Stimulated activated CD4-positive, alpha-beta T cell treated with anti-CD3 and anti-CD28 coated beads, TNF-alpha, amount 100 ng/mL, for 4 hours (primary cell): ENCODE data around the gene CACNA2D2.

ENCODE experiments used
- DNase-seq, 3 experiments: peaks; one replicate each; pipeline ENCODE4 v3.0.0-alpha.2; 2020; ENCODE audit warnings: low read depth in 3 of 3

CACNA2D2 gene

DNA sequence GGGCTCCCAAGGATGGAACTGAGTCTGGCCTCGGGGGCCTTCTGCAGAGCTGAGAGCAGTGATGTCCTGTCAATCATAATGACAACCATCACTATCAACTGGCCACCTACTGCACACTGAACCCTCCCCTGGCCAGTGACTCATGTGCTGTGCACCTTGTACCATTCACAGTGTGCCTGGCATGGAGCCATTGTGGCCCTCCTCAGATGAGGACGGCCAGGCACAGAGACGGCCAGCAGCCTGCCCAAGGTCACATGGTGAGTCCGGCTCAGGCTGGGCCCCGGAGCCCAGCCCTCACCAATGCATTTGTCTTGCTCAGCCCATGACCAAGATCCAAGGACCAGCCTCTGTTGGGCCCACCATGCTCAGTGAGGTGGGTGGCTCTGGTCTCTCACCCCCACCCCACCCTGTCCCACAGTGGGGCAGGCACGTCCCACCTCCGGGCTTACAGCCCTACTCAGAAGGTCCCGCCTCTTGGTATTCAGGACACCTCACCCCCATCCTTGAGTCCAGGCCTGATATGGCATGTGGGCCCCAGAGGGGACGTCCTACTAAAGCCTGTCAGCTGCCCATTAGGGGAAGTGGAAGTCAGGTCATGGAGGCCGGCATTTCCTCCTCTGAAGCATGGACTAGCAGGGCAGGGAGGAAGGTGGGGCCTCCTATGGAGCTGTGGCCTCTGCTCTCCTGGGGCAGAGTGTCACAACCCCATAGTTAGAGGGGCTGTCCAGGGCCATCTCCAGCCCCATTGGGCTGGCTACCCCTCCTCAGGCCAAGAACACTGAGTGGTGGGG is 108.2 kb downstream of the CACNA2D2 start:
- no peak for DNase-seq

DNA sequence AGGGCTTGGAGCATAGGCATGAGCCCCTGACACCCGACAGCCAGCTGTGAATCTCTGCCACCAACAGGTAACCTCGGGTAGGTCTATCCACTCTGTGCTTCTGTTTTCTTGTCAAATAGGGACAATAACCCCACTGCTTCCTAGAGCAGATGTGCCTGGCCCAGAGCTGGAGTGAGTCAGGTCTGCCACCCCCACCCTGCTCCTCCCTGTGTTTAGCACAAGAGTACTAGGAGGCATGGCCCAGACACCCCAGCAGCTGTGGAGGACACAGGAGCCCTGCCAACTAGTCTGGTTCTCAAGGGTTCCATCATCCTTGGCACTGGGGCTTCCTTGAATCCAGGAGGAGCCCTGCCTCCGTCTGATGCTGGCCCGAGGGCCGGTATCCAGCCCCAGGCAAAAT is 110.4 kb downstream of the CACNA2D2 start:
- DNase-seq: no peak

DNA sequence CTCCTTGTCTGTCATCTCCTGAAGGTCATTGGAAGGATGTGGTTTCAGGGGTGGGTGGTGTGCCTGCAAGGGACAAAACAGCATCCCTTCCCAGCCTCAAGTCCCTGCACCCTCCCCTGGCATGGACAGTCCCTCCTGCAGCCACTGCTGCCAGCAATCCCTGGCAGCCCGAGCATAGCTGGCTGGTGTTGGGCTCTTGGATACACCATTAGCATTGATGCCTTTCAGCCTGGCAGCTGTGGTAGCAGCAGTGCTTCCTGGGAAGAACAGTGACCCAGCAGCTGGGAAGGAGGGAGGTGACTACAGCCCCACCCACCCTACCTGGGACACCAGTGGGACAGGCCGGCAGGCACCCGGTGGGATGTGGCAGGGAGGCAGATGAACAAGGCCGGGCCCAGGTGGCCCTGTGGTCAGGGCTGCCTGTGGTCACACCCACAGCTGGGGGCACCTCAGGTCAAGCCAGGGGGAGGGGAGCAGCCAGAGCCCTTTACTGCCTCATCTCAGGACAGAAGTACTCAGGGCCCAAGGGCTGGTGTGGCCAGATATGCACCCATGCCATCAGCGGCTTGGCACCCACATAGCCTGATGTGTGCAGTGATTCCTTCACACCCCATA is 111.2 kb downstream of the CACNA2D2 start:
- DNase-seq: no peak

DNA sequence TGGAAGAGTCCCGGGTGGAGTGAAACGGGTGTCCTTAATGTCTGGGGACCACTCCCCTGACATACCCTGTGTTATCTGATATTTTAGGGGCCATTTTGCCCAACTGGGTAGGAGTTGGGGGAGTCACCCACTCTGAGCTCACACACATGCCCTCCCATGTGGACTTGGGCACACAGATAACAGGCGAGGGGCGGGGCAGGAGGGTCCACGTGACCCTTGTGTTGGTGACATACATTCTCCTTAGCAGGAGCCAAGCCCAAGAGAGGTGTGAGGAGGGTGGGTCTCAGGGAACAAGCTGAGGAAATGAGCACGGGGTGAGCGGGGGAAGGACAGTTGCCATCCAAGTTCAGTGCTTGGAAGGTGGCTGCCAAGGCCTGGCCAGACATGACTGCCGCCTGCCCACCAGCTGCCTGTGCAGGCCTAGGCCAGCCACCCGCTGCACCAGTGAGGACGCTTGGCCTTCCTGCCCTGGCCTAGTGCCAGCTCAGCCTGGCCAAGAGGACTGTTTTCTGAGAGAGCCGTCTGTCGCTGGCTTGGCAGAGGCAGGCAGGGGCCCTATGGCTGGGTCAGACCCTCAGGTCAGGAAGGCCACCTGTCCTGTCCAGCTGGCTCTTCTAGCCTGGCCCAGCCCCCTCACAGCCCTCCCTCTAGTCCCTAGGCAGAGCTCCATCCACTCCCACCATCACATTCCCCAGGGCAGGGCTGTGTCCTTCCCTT is 112.8 kb downstream of the CACNA2D2 start:
- no peak for DNase-seq

DNA sequence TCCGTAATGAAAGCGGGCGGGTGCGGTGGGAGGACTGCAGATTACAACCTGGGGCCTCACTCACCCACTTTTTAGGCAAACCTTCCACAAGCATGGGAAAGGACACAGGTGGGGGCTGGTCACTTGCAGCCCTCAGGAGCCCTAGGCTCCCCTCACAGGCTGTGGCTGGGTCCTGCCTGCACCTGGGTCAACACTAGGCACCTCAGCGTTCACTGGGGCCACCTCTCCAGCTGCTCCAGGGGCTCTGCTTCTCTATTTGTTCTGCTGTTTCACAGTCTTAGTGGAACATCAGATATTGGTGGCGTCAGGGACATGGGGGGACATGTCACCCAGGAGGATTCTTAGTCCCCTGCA is 114.0 kb downstream of the CACNA2D2 start:
- DNase-seq: no peak

DNA sequence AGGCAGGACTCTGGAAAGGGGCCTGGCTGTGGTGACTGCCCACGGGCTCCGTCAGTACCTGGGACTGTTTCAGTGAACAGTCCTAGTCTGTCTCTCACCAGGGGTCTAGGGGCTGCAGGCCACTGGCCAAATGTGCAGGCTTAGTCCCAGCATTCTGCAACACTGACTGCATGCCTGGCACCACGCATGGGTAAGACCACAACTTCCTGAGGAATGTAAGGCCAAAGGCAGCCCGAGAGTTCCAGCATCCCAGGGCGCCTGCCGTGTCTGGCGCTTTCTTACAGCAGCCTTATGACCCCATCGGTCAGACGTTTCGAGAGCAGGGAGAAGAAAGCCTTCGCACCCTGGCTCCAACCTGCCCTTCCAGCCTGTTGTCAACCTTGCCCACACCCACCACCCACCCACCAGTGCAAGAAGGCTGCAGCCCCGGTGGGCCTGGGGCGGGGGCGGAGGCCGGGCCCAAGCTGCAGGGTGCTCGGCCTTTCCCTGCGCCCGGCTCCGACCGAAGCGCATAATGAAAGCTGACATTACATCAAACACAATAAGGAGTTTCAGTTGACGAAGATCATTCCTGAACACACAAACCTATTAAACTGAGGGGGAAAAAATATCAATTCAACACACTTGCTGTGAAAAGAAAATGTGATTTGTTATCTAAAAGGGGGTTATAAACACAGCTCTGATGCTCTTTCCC is 114.6 kb downstream of the CACNA2D2 start:
- DNase-seq: no peak

DNA sequence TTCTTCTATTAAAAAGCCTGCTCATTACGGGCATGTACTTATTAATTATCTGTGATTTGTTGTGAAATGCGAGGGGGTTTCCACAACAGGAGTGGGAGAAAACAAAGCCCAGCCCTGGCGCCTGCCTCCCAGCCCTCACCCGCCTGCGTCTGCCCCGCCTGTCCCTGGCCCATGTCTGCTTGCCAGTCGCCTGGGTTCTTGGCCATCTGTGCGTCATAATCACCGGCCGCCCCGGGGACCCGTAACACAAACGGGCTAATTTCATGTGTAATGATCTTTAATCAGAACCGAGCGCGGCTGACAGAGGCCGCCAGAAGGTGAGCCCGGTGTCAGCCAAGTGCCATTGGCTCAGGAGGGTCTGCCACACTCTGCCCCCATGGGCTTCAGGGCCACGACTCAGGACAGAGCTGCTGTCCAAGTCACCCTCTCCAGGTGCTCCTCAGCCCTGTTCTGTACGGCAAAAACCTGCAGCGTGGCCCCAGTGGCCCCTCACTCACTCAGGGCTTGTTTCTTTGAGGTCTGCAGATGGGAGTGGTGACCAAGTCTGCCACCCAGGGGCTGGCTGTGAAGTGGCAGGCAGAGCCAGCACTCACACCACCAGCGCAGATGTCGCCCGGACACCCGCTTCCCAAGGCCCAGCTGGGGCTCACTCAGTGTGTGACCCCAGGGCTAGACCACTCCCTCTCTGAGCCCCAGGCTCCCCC is 115.3 kb downstream of the CACNA2D2 start:
- DNase-seq: no peak

DNA sequence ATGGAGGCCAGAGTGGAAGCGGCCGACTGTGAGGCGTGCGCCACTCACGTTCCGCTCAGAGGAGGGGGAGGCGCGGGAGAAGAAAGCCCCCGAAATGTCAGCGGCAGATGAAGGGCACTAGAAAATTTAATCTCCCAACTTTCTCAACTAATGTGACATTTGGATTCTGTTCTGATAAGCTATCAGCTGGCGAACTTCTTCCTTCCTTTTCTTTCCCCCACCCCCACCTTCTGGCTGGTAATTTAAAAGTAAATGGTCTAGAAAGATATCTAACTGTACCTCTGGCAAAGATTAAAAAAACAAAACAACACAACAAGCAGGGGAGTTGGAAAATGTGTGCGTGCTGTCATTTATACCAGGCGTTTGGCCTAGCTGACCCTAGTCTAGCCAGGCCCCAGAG is 117.7 kb downstream of the CACNA2D2 start:
- DNase-seq: no peak

DNA sequence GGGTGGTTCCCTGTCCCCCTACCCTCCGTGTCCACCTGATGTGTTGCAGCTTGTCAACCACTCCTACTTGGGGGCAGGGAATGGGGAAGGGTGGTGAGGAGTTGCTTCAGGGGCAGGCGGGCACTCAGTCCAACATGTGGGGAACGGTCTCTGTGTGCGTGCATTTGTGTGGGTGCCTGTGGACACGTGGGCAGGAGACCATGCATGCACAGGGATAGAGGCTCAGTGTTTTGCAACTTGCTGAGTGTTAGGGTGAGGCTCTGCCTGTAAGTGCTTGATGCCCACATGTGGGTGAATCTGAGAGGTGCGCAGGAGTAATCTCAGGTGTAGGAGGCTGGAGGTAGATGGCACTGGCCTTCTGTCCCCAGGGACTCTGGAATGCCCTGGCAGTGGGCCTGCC is 119.7 kb downstream of the CACNA2D2 start:
- no peak for DNase-seq

DNA sequence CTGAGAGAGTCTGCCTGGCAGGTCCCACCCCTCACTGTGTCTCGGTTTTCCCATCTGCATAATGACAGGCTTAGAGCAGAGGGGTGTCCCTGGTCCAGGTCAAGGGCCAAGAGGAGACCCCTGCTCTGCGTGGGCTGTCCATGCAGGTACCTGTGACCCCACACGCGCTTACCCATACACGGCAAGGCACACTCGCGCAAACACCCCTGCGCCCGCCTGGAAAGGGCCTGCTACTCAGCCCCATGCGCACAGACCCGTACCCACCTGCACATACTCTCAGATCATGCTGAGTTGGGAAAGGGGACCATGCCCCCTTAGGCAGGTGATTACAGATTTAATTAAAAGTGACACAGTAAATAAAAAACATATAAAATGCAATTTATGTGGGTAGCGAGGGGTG is 120.7 kb downstream of the CACNA2D2 start:
- no peak for DNase-seq

DNA sequence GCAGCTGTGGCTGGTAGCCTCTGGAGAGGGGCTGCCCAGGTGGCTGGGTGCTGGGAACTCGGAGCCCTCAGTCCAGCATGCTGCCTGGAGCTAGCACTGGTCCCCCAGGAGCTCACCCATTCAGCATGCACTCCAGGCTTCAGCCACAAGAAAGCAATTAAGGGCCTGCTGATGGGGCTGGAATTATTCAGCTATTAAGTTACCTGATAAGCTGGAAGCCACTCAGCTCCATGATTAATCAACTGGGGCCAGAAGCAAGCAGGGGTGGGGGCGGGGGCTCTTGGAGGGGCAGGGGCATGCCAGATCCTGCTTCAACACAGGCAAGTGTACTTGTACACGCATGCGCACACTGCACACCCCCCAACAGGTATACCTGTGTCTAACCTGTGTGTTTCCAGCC is 122.1 kb downstream of the CACNA2D2 start:
- no peak for DNase-seq

DNA sequence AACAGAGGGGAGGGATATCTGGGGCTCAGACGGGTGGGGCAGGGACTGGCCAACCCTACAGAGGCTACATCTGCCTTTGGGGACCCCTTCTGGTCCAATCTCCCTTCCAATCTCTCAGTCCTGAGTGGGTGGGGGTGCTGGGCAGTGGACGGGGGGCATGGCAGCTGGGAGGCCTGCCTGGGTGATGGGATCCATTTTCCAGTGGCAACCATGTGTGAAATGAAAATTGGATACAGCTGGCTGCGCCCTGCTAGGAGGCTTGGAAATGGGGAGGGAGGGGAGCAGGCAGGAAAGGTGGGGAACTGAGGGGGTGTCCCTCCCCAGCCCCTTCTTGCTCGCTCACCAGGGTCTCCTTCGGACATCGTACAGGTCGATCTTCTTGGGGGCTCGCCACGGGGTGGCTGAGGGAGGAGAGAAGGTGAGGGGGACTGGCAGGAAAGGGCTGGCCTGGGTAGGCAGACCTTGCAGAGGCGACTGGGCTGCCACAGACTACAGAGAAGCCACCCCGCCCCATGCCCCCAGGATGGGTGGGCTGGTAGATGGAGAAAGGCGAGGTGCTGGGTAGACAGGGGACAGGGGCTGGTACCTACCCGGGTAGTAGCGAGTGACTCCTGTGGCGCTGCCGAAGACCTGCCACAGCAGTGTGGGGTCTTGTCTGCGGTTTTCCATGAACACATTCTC is 122.9 kb downstream of the CACNA2D2 start:
- no peak for DNase-seq

DNA sequence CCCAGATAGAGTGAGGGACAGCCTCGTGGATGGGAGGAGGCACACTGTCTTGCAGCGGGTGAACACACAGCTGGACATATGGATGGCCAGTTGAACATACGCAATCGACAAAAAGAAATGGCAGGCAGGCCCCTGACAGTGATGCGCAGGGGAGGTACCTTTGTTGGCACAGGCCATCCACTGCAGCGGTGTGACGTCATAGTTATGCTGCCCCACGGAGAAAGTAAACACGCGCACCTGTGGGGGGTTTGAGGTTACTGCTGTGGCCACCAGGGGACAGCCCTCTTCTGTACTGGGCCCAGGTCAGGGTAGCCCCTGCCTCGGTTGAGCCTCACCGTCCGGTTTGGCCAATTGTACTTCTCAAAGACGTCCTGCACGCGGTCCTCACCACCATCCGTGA is 124.7 kb downstream of the CACNA2D2 start:
- DNase-seq: no peak

DNA sequence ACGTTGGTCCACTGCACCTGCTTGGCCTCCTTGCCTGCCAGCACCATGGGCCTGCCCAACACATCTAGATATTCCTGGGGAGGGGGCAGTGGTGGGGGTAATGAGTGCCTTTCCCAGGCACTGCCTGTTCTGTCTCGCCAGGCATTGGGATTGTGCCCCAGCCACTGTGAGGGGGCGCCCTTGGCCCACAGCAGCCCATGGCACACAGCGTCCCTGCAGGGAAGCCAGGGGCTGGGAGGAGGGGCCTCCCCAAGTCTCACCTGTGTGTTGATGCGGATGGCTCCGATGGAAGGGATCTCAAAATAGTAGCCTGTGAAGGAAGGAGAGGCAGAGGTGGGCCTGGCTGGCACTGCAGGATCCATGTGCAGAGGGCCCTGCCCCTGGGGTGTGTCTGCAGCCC is 125.4 kb downstream of the CACNA2D2 start:
- no peak for DNase-seq

DNA sequence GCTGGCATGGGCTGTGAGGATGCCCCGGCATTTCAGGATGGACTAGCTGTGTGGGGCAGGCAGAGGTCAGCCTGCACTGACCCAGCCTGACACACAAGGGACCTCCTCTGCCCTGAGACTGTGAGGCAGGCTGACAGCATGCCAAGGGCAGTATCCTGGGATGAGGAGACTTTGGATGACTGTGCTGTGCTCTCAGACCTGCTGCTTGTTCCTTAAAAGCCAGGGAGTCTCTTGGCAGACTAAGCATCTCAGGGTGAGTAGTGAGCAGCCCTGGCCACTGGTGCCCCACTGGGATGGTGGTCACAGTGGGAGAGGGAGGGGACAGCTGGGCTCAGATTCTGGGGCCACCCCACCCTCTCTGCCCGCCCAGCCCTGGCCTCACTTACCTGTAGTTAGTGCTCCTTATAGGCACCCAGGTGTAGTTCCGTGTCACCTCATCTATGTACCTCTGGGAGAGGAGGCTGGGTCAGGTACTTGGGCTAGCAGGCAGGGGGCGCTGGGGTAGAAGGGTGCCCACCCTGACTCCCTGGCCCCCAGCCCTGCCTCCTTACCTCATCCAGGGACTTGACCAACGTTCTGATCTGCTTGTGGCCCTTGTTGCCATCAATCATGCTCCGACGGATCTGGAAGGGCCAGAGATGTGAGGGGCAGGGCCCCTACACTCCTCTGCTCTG is 128.0 kb downstream of the CACNA2D2 start:
- DNase-seq: no peak

DNA sequence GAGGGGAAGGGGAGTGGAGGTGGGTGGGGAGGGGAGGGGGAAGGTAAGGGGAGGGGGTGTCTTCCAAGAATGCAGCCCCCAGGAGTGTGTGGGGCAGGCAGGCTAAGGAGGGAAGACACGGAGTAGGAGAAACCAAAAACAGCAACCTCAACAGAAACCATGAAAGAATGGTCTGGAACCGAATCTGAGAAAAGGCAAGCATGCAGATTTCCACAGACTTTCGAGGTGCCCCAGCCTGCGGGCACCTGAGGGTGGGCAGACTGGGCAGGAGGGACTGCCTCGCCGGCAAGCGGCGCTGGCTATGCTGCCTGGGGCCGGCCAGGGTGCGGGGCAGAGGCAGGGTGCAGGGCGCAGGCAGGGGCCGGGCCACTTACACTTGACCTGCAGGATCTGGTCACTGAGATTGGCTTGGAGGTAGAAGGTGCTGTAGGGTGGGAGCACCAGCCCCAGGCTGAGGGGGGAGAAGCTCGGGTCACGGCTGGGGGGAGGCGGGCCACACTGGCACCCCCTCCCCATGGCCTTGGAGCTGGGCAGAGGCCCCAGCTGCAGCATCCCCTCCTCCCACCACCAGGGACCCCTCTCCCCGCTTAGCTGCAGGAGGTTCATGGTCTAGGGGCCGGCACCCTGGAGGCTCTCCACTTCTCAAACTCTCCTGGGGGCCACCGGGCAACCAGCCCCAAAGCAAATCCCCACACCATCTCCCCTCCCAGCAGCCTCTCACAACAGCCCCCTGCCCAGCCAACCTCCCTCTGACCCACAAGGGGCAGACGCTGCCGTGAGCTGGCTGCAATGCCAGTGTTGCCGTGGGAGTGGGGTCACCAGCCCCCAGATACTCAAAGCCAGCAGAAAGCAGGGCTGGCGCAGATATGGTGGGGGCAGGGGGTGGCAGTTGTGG is 128.8 kb downstream of the CACNA2D2 start:
- no peak for DNase-seq

DNA sequence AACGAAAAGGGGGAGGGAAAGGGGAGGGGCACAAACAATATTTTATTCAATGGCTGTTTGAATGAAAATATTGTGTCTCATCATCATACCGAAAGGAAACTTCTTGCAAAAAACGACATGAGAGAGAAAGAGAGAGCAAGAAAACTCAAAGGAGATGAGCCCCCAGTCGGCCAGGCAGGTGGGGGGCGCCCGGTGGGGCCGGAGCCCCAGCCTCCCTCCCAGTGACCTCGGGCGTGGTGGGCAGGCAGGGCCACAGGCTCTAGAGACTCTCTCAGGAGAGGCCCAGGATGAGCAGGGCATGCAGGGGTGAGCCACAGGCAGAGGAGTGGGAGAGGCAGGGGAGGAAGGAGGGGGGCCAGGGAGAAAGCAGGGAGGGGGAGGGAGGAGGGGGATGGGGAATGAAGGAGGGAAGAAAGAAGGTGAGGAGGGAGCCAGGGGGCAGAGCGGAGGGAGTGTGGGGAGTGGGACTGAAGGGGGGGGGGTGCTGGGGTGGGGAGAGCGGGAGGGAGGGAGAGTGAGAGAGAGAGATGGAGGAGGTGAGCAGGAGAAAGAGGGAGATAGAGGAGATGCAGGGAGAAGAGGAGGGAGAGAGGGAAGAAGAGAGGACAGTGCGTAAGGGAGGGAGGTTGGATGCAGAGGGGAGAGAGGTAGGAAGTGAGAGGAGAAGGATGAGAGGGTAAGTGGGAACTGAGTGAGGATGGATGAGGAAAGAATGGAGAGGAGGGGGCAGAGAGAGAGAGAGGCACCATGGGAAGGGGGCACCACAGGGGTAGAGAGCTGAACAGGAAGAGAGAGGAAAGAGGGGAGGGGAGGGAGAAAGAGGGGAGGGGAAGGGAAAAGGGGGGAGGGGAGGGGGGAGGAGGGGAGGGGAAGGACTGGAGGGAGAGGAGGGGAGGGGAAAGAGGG is 130.0 kb downstream of the CACNA2D2 start:
- no peak for DNase-seq

DNA sequence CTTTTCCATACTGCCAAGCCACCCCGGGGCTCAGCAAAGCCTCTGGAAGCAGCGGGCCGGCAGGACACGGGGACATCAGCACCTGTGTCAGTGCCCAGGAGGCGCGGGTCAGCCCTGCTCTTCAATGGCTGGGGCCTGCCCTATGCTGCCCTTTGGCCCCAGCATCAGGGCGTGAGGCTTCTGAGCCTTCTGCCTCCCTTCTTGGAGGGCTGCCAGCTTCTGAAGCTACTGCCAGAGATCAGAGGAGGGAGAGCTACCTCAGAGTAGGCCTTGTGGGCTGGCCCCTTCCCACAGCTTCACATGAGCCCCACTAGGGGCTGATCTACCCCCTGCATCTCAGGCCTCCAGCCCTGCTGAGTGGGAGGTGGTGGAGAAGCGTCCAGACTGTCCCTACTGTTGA is 131.1 kb downstream of the CACNA2D2 start:
- DNase-seq: no peak
